Tibial artery (tissue), 4 donors: ENCODE data around the gene CLDN5.
A peak's percentile ranks its signal among the peaks of the same experiment; 100 is the strongest.

Source experiments
- DNase-seq, 2 donors: peaks; one replicate each; pipeline ENCODE4 v3.0.0-alpha.2; 2019
- H3K27ac ChIP-seq, 2 donors: fragments of 200-600 bp; sonication (generic) in 1 of 2; 1 replicate in 1 of 2; 2 replicates in 1 of 2; pipeline ENCODE4 v1.5.1; 2018 to 2019; ENCODE audit warnings: mild to moderate bottlenecking in 1 of 2
- H3K27me3 ChIP-seq, 2 donors: fragments of 200-600 bp; sonication (generic) in 1 of 2; one replicate each; pipeline versions ENCODE4 v1.5.1 to v1.6.0; 2016 to 2019
- H3K36me3 ChIP-seq, 3 donors: fragments of 200-600 bp; sonication (generic) in 2 of 3; one replicate each; pipeline ENCODE4 v1.5.1; 2016 to 2019; ENCODE audit warnings: mild to moderate bottlenecking in 2 of 3
- H3K4me1 ChIP-seq, 4 donors: fragments of 200-600 bp; sonication (generic) in 2 of 4; 1 replicate in 3 of 4; 2 replicates in 1 of 4; pipeline ENCODE4 v1.5.1; 2016 to 2019
- H3K4me3 ChIP-seq, 2 donors: fragments of 200-600 bp; sonication (generic) in 1 of 2; 1 replicate in 1 of 2; 2 replicates in 1 of 2; pipeline ENCODE4 v1.5.1; 2018 to 2019; ENCODE audit warnings: mild to moderate bottlenecking in 2 of 2
- H3K9me3 ChIP-seq, 3 donors: fragments of 200-600 bp; sonication (generic) in 1 of 3; one replicate each; pipeline ENCODE4 v1.5.1; 2016 to 2019
- CTCF ChIP-seq, 2 experiments: fragments of 200-600 bp in 1 of 2; fragments of 450-650 bp in 1 of 2; IDR thresholded peaks; one replicate each; pipeline ENCODE4 v1.5.1; 2017 to 2019; ENCODE audit warnings: antibody characterized with exemption in 2 of 2, mild to moderate bottlenecking in 1 of 2, moderate library complexity in 1 of 2
- intact Hi-C: fragments of 100-400 bp; cut with DNase I; formaldehyde crosslinking; loops from one replicate; pipeline ENCODE4 v1.15.0; 2023; ENCODE audit warnings: low total_unique reads

Gene CLDN5

GRCh38 chr22:19478045-19478900 lies 45.9 kb downstream of the CLDN5 start:
- Histone ChIP-seq H3K36me3 (peaks cover 8 to 24% (median 16%) of the 10 kb centered on the region in 3 donors), H3K4me3 (peak overlapping the region; percentile 86 to 87)
- intact Hi-C loops: loop anchor here (5.0 kb wide), 2 partner anchors 239 to 301 kb away; partner anchors contain the start of gene SLC25A1

GRCh38 chr22:19477321-19478044 lies 46.7 kb downstream of the CLDN5 start:
- peaks cover 8 to 32% (median 24%) of the 10 kb centered on the region in 3 donors for H3K36me3 ChIP-seq
- H3K4me3 ChIP-seq: peak overlapping the region; percentile 86 to 87
- H3K27ac ChIP-seq: peak overlapping the region in 1 of 2 donors; percentile 85
- H3K4me1 ChIP-seq: peaks cover 0 to 23% (median 12%) of the 10 kb centered on the region in 4 donors
- intact Hi-C loops: loop anchor here (5.0 kb wide), 2 partner anchors 240 to 300 kb away; partner anchors contain the start of gene SLC25A1
- no peak for DNase-seq
- H3K9me3 ChIP-seq: no peaks in the 10 kb centered on the region
- no peaks in the 10 kb centered on the region for H3K27me3 ChIP-seq
- TF ChIP-seq CTCF (IDR thresholded peaks at IDR 0.05): no peak

More at GRCh38 chr22:19478045-19478900, 45.9 kb downstream of the CLDN5 start:
- DNase-seq: peak in 1 of 2 donors; percentile 21
- H3K9me3 ChIP-seq: no peaks in the 10 kb centered on the region
- TF ChIP-seq CTCF (IDR thresholded peaks at IDR 0.05): no peak
- H3K27ac ChIP-seq: peak overlapping the region; percentile 85 to 88
- no peaks in the 10 kb centered on the region for H3K27me3 ChIP-seq
- H3K4me1 ChIP-seq: peaks cover 0 to 23% (median 12%) of the 10 kb centered on the region in 4 donors

GRCh38 chr22:19476023-19476422 lies 48.2 kb downstream of the CLDN5 start:
- Histone ChIP-seq H3K4me1 (peaks cover 0 to 23% (median 12%) of the 10 kb centered on the region in 4 donors), H3K36me3 (peaks cover 16 to 47% (median 39%) of the 10 kb centered on the region in 3 donors), H3K27ac (no peak overlapping the region), H3K4me3 (no peak overlapping the region), H3K27me3 (no peaks in the 10 kb centered on the region), H3K9me3 (no peaks in the 10 kb centered on the region)
- no peak for DNase-seq
- intact Hi-C loops: loop anchor here (5.0 kb wide), 2 partner anchors 241 to 299 kb away; partner anchors contain the start of gene SLC25A1
- no peak for TF ChIP-seq CTCF (IDR thresholded peaks at IDR 0.05)

GRCh38 chr22:19473578-19473977 lies 50.6 kb downstream of the CLDN5 start:
- Histone ChIP-seq H3K27me3 (no peaks in the 10 kb centered on the region), H3K4me1 (peaks cover 0 to 16% (median 7%) of the 10 kb centered on the region in 4 donors), H3K9me3 (no peaks in the 10 kb centered on the region), H3K27ac (no peak overlapping the region), H3K4me3 (no peak overlapping the region), H3K36me3 (peaks cover 40 to 71% (median 63%) of the 10 kb centered on the region in 3 donors)
- intact Hi-C loops: no loop called here
- DNase-seq: no peak
- no peak for TF ChIP-seq CTCF (IDR thresholded peaks at IDR 0.05)
